ENCODE results near the gene MRGPRF. TPM values are rescaled to one million over a fixed set of nuclear protein-coding genes. Genes with fewer than 3 reads are reported as not detected.

Gene MRGPRF
- total and polyA plus RNA-seq, 11 donors, result 1.6 to 13.1 (median 3.5) TPM

DNA sequence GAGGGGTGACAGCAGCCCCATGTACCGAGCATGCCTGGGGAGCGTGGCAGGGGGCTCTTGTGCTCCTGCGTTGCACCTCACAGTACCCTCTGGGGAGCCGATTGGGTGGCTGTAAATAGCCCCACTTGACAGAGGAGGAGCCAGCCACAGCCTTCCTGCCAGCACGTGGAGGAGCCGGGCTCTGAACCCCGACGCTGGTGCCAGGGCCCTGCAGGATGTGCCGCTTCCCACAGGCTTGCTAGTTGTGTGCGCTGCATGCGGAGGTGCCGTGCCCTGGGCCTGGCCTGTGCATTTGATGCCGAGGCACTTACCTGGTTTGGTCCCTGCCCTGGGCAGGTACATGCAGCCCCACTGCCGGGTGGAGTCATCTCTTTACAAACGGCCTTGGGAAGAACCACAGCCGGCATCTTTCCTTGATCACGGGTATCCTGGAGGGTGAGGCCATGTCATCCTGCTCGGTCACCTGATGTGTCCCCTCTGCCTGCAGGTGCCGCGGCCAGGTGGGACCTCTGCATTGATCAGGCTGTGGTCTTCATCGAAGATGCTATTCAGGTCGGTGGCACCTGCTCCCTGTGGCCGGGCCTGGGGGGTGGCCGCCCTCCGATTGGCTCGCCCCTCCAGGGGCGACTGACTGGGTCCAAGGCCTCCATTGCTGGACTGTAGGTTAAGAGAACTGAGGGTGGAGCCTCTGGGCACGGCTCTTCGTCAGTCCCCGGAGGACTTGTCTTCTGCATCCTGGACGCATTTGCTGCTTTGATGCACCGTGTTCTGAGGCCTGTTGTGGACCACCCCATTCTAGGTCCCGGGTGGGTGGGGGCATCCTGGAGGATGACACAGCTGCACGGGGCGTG is 40.7 kb upstream of the MRGPRF start:
- H3K4me3 ChIP-seq, result no peak overlapping the region
- WGBS, 4 donors, result 74 to 83% (median 77%) methylated on average over 23 to 35 of the region's 35 CpGs
- TF ChIP-seq, protein P1, sequence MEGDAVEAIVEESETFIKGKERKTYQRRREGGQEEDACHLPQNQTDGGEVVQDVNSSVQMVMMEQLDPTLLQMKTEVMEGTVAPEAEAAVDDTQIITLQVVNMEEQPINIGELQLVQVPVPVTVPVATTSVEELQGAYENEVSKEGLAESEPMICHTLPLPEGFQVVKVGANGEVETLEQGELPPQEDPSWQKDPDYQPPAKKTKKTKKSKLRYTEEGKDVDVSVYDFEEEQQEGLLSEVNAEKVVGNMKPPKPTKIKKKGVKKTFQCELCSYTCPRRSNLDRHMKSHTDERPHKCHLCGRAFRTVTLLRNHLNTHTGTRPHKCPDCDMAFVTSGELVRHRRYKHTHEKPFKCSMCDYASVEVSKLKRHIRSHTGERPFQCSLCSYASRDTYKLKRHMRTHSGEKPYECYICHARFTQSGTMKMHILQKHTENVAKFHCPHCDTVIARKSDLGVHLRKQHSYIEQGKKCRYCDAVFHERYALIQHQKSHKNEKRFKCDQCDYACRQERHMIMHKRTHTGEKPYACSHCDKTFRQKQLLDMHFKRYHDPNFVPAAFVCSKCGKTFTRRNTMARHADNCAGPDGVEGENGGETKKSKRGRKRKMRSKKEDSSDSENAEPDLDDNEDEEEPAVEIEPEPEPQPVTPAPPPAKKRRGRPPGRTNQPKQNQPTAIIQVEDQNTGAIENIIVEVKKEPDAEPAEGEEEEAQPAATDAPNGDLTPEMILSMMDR (IDR thresholded peaks at IDR 0.05), result no peak
- no peak for TF ChIP-seq POLR2A (IDR thresholded peaks at IDR 0.05)
- H3K27me3 ChIP-seq, result no peaks in the 10 kb centered on the region
- DNase-seq (peak in 2 of 5 donors; percentile 61), ATAC-seq (peak in 3 of 4 donors; percentile 3 to 18 (median 5))
- peaks cover 0 to 73% (median 52%) of the 10 kb centered on the region in 12 donors for H3K4me1 ChIP-seq
- no peaks in the 10 kb centered on the region for H3K9me3 ChIP-seq
- H3K36me3 ChIP-seq, result peaks cover 0 to 35% (median 16%) of the 10 kb centered on the region in 9 donors
- intact Hi-C loops (cut with DNase I), result loop anchor here in 1 of 10 donors (10.0 kb wide), 1 partner anchor 149 kb away; the partner anchor contains the start of genes IGHMBP2 and MRPL21
- peak overlapping the region in 4 of 12 donors; percentile 22 to 98 (median 92) for H3K27ac ChIP-seq

- H3K9me3 ChIP-seq, result no peaks in the 10 kb centered on the region
- whole genome bisulfite sequencing, 4 donors, result 82 to 88% (median 86%) methylated on average over 7 to 9 of the region's 9 CpGs
- TF ChIP-seq, protein P1 (IDR thresholded peaks at IDR 0.05), result no peak
- no peak for TF ChIP-seq POLR2A (IDR thresholded peaks at IDR 0.05)
- H3K27ac ChIP-seq, result peak overlapping the region in 5 of 12 donors; percentile 17 to 98 (median 89)
- H3K4me1 ChIP-seq, result peaks cover 0 to 77% (median 56%) of the 10 kb centered on the region in 12 donors
- peaks cover 0 to 28% (median 10%) of the 10 kb centered on the region in 9 donors for H3K36me3 ChIP-seq
- intact Hi-C loops (cut with DNase I), result loop anchor here in 1 of 10 donors (10.0 kb wide), 1 partner anchor 148 kb away; the partner anchor contains the start of genes IGHMBP2 and MRPL21
- H3K27me3 ChIP-seq, result no peaks in the 10 kb centered on the region
- no peak overlapping the region for H3K4me3 ChIP-seq
- no peak for DNase-seq
- no peak for ATAC-seq
Observed at GRCh38 chr11:69053169-69053477, 40.1 kb upstream of the MRGPRF start.

DNA sequence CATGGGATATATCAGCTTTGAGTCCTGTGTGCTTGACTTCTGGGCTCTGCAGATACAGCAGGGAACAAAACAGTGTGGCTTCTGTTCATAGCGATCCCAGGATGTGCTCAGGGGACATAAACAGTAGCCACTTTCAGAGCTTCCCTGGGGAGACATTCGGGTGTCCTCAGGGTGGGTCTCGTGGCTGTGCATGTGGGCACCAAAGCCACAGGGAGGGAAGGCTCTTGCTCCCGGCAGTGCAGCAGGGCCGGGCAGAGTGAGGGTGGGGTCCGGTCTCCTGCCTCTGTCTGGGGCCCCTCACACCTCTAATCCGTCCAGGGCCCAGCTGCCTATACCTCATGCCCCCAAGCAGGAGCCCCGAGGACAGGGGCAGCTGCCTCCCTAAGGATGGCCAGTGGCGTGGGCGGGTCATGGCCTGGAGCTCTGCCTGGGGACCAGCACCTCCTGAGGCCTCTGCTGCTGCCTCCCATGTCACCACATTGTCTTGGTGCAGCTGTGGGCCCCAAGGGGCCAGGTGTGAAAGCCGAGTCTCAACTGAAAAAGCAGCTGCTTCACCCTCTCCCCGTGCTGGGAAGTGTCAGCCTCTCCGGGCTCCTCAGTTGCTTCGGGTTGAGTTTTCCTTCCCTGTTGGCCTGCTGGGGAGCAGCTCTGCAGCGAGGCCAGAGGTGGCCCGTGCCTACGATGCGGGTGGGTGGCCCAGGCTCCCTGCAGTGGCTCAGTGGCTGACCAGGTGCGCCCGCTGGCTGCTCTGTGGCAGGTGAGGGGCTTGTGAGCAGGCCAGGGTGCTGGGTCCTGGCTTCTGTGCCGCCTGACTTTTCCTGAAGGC is 39.5 kb upstream of the MRGPRF start:
- no peak overlapping the region for H3K4me3 ChIP-seq
- H3K9me3 ChIP-seq, result no peaks in the 10 kb centered on the region
- intact Hi-C loops (cut with DNase I), result loop anchor here in 1 of 10 donors (10.0 kb wide), 1 partner anchor 148 kb away; the partner anchor contains the start of genes IGHMBP2 and MRPL21
- H3K27ac ChIP-seq, result peak overlapping the region in 6 of 12 donors; percentile 17 to 98 (median 73)
- peaks cover 0 to 83% (median 58%) of the 10 kb centered on the region in 12 donors for H3K4me1 ChIP-seq
- H3K27me3 ChIP-seq, result no peaks in the 10 kb centered on the region
- ATAC-seq (no peak), DNase-seq (peak in 1 of 5 donors; percentile 57)
- TF ChIP-seq, protein P1 (IDR thresholded peaks at IDR 0.05), result no peak
- 66 to 83% (median 79%) methylated on average over 6 to 21 of the region's 21 CpGs for WGBS, 4 donors
- peaks cover 0 to 22% (median 7%) of the 10 kb centered on the region in 9 donors for H3K36me3 ChIP-seq
